Measurements from ENCODE around the gene RFX2.
A peak's percentile ranks its signal among the peaks of the same experiment; 100 is the strongest.
"Not testable (repeated sequence)": the region's sequence is repeated elsewhere in the genome, so short reads cannot be mapped to it uniquely, and the experiment has no call there.

Gene RFX2

GRCh38 chr19:6034512-6034911, 75.8 kb downstream of the RFX2 start:
- DNase-seq, result no peak

- no peak for DNase-seq
Measured at GRCh38 chr19:6033744-6034264, 76.5 kb downstream of the RFX2 start.

- no peak for DNase-seq
Measured at GRCh38 chr19:6032827-6033226, 77.5 kb downstream of the RFX2 start.

- DNase-seq, result no peak
Measured at GRCh38 chr19:6032381-6032780, 77.9 kb downstream of the RFX2 start.

GRCh38 chr19:6030214-6030507, 80.1 kb downstream of the RFX2 start:
- no peak for DNase-seq

- no peak for DNase-seq
Measured at GRCh38 chr19:6026390-6027227, 83.7 kb downstream of the RFX2 start.

- not testable (repeated sequence) for DNase-seq
Measured at GRCh38 chr19:6024756-6025155, 85.5 kb downstream of the RFX2 start.

GRCh38 chr19:6023936-6024335, 86.4 kb downstream of the RFX2 start:
- no peak for DNase-seq

GRCh38 chr19:6023085-6023682, 87.1 kb downstream of the RFX2 start:
- no peak for DNase-seq

GRCh38 chr19:6022570-6023064, 87.7 kb downstream of the RFX2 start:
- DNase-seq, result no peak

GRCh38 chr19:6021878-6022569, 88.3 kb downstream of the RFX2 start:
- DNase-seq, result peak; percentile 85

- no peak for DNase-seq
Measured at GRCh38 chr19:6020972-6021805, 89.1 kb downstream of the RFX2 start.

GRCh38 chr19:6020166-6020882, 90.0 kb downstream of the RFX2 start:
- no peak for DNase-seq

- DNase-seq, result no peak
Measured at GRCh38 chr19:6018786-6019185, 91.5 kb downstream of the RFX2 start.

GRCh38 chr19:6017576-6017975, 92.7 kb downstream of the RFX2 start:
- no peak for DNase-seq

GRCh38 chr19:6015841-6016545, 94.3 kb downstream of the RFX2 start:
- no peak for DNase-seq

GRCh38 chr19:6014551-6015135, 95.7 kb downstream of the RFX2 start:
- DNase-seq, result no peak

GRCh38 chr19:6012426-6013170, 97.7 kb downstream of the RFX2 start:
- no peak for DNase-seq

- DNase-seq, result no peak
Measured at GRCh38 chr19:6011794-6012193, 98.5 kb downstream of the RFX2 start.

GRCh38 chr19:6011206-6011605, 99.1 kb downstream of the RFX2 start:
- no peak for DNase-seq
